K562 (cell line): Measurements from ENCODE around the gene SH3GLB2. TPM values are rescaled to one million over a fixed set of nuclear protein-coding genes. Genes with fewer than 3 reads are reported as not detected.

Experiments used
- ATF7 ChIP-seq: fragments of 450-650 bp; IDR thresholded peaks from 2 replicates; pipeline ENCODE4 v1.7.1; 2014; ENCODE audit warnings: mild to moderate bottlenecking, moderate library complexity
- FOSL1 ChIP-seq: fragments of 200-800 bp; sonication (Bioruptor generic); conservative IDR thresholded peaks from 2 replicates; pipeline ENCODE4 v1.6.1; 2016; ENCODE audit warnings: missing genetic modification characterization, missing compliant biosample characterization
- L3MBTL2 ChIP-seq: fragments of 450-650 bp; IDR thresholded peaks from 2 replicates; pipeline ENCODE4 v1.6.1; 2016; ENCODE audit warnings: mild to moderate bottlenecking, moderate library complexity
- MAZ ChIP-seq, 2 experiments: fragments of 450-650 bp in 1 of 2; sonication (generic) in 1 of 2; formaldehyde crosslinking; IDR thresholded peaks in 1 of 2; conservative IDR thresholded peaks in 1 of 2; 2 replicates each; pipeline versions ENCODE4 v1.4.0 to v1.5.0; 2020; ENCODE audit warnings: mild to moderate bottlenecking in 1 of 2, missing genetic modification reagents in 1 of 2
- MXI1 ChIP-seq: IDR thresholded peaks from 2 replicates; pipeline ENCODE4 v1.6.1; 2011; ENCODE audit warnings: low read depth, mild to moderate bottlenecking, improper control_type of control experiment, low read length
- MYNN ChIP-seq, 2 experiments: sonication (generic); formaldehyde crosslinking in 1 of 2; IDR thresholded peaks; 2 replicates each; pipeline versions ENCODE4 v1.5.0 to v1.6.1; 2016 to 2020; ENCODE audit warnings: antibody characterized with exemption in 1 of 2, missing genetic modification reagents in 1 of 2
- NONO ChIP-seq, 2 experiments: fragments of 200-400 bp in 1 of 2; fragments of 450-650 bp in 1 of 2; formaldehyde crosslinking in 1 of 2; IDR thresholded peaks; 2 replicates each; pipeline ENCODE4 v1.6.1; 2017; ENCODE audit warnings: low read depth in 2 of 2, mild to moderate bottlenecking in 2 of 2, moderate library complexity in 2 of 2, low read length in 1 of 2
- TAF9B ChIP-seq: fragments of 450-650 bp; IDR thresholded peaks from 2 replicates; pipeline ENCODE4 v1.6.1; 2018; ENCODE audit warnings: mild to moderate bottlenecking; ENCODE audit not compliant: partially characterized antibody
- TBL1XR1 ChIP-seq, 2 experiments: IDR thresholded peaks; 2 replicates each; pipeline ENCODE4 v1.6.1; 2012; ENCODE audit warnings: improper control_type of control experiment in 2 of 2, low read length in 2 of 2, mild to moderate bottlenecking in 1 of 2
- TEAD1 ChIP-seq, 2 experiments: fragments of 450-650 bp in 1 of 2; sonication (generic) in 1 of 2; formaldehyde crosslinking; IDR thresholded peaks; 2 replicates each; pipeline versions ENCODE4 v1.4.0 to v1.8.0; 2020 to 2022; ENCODE audit warnings: mild to moderate bottlenecking in 2 of 2, missing genetic modification reagents in 1 of 2
- TGIF2 ChIP-seq: sonication (generic); formaldehyde crosslinking; IDR thresholded peaks from 2 replicates; pipeline ENCODE4 v1.8.1; 2022; ENCODE audit warnings: mild to moderate bottlenecking, missing genetic modification reagents, moderate library complexity
- ZBED1 ChIP-seq: IDR thresholded peaks from 2 replicates; pipeline ENCODE4 v1.6.1; 2014
- ZEB2 ChIP-seq: fragments of 450-650 bp; IDR thresholded peaks from 2 replicates; pipeline ENCODE4 v1.6.1; 2016
- ZNF282 ChIP-seq: sonication (generic); formaldehyde crosslinking; IDR thresholded peaks from 2 replicates; pipeline ENCODE4 v1.8.1; 2023; ENCODE audit warnings: missing genetic modification reagents
- polyA plus RNA-seq, 8 experiments: library from polyadenylated mRNA; depleted of rRNA in 4 of 8; stranded (reverse) in 5 of 8; unstranded in 3 of 8; fragments of >200 nt; fragmentation: Nextera tagmentation in 2 of 8; fragmentation: Illumina TruSeq in 1 of 8; extraction: Ambion mirVana in 2 of 8; extraction: Trizol in 1 of 8; gene quantifications; 2 replicates each; pipeline versions ENCODE4 v1.2.1 to v1.2.3, GENCODE V29; 2011 to 2014; ENCODE audit warnings: inconsistent platforms in 1 of 8, missing spikeins in 1 of 8
- total RNA-seq, 7 experiments: library from RNA; depleted of rRNA in 6 of 7; stranded (reverse); fragments of >200 nt in 6 of 7; fragmentation: Illumina TruSeq in 2 of 7; extraction: Trizol in 2 of 7; gene quantifications; 2 replicates each; pipeline versions ENCODE4 v1.2.1 to v1.2.3, GENCODE V29; 2011 to 2021; ENCODE audit warnings: low replicate concordance in 1 of 7
- TF ChIP-seq, protein P1 (sequence below), 3 experiments: fragments of 200-800 bp in 1 of 3; fragments of 250-450 bp in 1 of 3; fragments of 450-650 bp in 1 of 3; sonication (Bioruptor Pico) in 1 of 3; sonication (Bioruptor generic) in 1 of 3; formaldehyde crosslinking in 1 of 3; IDR thresholded peaks; 2 replicates each; pipeline versions ENCODE4 v1.6.1 to v1.8.0; 2016 to 2022; ENCODE audit warnings: mild to moderate bottlenecking in 2 of 3, missing genetic modification characterization in 2 of 3, missing compliant biosample characterization in 1 of 3, moderate library complexity in 1 of 3
- TF ChIP-seq, protein P2 (sequence below): sonication (generic); IDR thresholded peaks from 2 replicates; pipeline ENCODE4 v1.6.1; 2016
- TF ChIP-seq, protein P3 (sequence below): fragments of 250-450 bp; sonication (Bioruptor Pico); IDR thresholded peaks from 2 replicates; pipeline ENCODE4 v1.9.0; 2021; ENCODE audit warnings: mild to moderate bottlenecking
- TF ChIP-seq, protein P4 (sequence below): sonication (generic); formaldehyde crosslinking; IDR thresholded peaks from 2 replicates; pipeline ENCODE4 v1.8.0; 2023; ENCODE audit warnings: mild to moderate bottlenecking, missing genetic modification reagents

SH3GLB2 gene
- total and polyA plus RNA-seq, 9 of the 15 experiments (the other 6 are each of a cell fraction or from before 2014, with no cell fraction given): 0.20 to 118 (median 58.8) TPM

DNA sequence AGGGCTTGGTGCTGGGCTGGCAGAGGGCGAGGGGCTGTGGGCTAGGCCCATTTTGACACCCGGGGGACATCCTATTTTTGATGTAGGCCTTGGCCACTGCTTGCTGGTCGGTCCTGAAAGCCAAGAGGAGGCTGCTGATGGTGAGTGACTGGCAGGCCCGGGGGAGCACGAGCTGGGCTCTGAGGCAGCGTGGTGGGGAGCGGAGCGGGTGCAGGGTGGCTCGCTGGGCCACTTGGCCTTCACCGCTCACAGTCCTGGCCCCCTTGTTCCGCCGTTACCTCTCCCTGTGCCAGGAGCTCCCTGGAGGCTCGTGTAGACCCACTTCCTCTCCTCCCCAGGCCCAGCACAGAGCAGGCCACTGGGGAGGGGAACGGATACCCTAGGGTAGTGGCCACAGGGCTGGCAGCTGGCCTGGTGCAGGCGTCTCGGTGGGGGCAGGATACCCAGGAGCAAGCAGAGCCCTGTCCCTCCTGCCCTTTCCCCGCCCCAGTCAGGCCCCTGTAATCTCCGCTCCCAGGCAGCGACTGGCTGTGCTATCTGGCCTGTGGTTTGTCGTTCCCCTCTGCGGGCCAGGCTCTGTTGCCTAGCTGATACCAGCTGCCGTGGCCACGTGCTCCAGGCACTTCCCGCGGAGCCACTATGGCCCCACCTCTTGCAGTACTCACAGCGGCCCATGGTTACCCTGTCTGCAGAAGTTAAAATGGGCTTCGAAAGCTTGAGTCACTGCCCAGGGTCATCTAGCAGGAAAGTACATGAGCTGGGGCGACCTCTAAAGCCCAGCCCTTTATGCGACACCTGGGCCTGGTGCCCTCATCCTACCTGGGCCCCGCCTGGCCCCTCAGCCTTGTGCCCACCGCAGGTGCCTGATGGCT lies 41.1 kb upstream of the SH3GLB2 start (continued):
- TF ChIP-seq, protein P1, sequence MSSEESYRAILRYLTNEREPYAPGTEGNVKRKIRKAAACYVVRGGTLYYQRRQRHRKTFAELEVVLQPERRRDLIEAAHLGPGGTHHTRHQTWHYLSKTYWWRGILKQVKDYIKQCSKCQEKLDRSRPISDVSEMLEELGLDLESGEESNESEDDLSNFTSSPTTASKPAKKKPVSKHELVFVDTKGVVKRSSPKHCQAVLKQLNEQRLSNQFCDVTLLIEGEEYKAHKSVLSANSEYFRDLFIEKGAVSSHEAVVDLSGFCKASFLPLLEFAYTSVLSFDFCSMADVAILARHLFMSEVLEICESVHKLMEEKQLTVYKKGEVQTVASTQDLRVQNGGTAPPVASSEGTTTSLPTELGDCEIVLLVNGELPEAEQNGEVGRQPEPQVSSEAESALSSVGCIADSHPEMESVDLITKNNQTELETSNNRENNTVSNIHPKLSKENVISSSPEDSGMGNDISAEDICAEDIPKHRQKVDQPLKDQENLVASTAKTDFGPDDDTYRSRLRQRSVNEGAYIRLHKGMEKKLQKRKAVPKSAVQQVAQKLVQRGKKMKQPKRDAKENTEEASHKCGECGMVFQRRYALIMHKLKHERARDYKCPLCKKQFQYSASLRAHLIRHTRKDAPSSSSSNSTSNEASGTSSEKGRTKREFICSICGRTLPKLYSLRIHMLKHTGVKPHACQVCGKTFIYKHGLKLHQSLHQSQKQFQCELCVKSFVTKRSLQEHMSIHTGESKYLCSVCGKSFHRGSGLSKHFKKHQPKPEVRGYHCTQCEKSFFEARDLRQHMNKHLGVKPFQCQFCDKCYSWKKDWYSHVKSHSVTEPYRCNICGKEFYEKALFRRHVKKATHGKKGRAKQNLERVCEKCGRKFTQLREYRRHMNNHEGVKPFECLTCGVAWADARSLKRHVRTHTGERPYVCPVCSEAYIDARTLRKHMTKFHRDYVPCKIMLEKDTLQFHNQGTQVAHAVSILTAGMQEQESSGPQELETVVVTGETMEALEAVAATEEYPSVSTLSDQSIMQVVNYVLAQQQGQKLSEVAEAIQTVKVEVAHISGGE (CRISPR knock-in tag; IDR thresholded peaks at IDR 0.05): peak in 1 of 3 experiments; percentile 90; a peak in 2 of 6 replicates
- TF ChIP-seq, protein P2, sequence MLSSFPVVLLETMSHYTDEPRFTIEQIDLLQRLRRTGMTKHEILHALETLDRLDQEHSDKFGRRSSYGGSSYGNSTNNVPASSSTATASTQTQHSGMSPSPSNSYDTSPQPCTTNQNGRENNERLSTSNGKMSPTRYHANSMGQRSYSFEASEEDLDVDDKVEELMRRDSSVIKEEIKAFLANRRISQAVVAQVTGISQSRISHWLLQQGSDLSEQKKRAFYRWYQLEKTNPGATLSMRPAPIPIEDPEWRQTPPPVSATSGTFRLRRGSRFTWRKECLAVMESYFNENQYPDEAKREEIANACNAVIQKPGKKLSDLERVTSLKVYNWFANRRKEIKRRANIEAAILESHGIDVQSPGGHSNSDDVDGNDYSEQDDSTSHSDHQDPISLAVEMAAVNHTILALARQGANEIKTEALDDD: peak; percentile 57; the same call in 1 of the 2 replicates
- TF ChIP-seq ZNF282 (CRISPR knock-in tag) (peak; percentile 66; the same call in 1 of the 2 replicates), L3MBTL2 (peak; percentile 99), TBL1XR1 (IDR thresholded peaks at IDR 0.05; ENCODE audit: low read length in 2 of 2) (peak; percentile 97), MAZ (CRISPR knock-in tag; conservative IDR thresholded peaks at IDR 0.05 in 1 of 2, IDR thresholded peaks at IDR 0.05 in 1 of 2) (peak; percentile 96 to 99), ZBED1 (peak; percentile 95), TAF9B (no peak), ZEB2 (0 out of 2 replicates have a peak, but pooled peaks have one; percentile 45), TEAD1 (CRISPR knock-in tag; IDR thresholded peaks at IDR 0.05) (peak; percentile 86 to 92), NONO (IDR thresholded peaks at IDR 0.05; ENCODE audit: low read depth in 2 of 2, low read length in 1 of 2) (peak in 1 of 2 experiments; percentile 86; a peak in 2 of 4 replicates), FOSL1 (tag) (peak; percentile 69), MXI1 (peak; percentile 88; the same call in 1 of the 2 replicates), TGIF2 (CRISPR knock-in tag) (no peak), MYNN (IDR thresholded peaks at IDR 0.05) (peak; percentile 96), MYNN (CRISPR knock-in tag; IDR thresholded peaks at IDR 0.05) (no peak), ATF7 (peak; percentile 79)
- TF ChIP-seq, protein P3, sequence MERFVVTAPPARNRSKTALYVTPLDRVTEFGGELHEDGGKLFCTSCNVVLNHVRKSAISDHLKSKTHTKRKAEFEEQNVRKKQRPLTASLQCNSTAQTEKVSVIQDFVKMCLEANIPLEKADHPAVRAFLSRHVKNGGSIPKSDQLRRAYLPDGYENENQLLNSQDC (CRISPR knock-in tag): peak; percentile 23; the same call in 1 of the 2 replicates
- TF ChIP-seq, protein P4, sequence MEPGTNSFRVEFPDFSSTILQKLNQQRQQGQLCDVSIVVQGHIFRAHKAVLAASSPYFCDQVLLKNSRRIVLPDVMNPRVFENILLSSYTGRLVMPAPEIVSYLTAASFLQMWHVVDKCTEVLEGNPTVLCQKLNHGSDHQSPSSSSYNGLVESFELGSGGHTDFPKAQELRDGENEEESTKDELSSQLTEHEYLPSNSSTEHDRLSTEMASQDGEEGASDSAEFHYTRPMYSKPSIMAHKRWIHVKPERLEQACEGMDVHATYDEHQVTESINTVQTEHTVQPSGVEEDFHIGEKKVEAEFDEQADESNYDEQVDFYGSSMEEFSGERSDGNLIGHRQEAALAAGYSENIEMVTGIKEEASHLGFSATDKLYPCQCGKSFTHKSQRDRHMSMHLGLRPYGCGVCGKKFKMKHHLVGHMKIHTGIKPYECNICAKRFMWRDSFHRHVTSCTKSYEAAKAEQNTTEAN (CRISPR knock-in tag): no peak
